GM23338 (cell line): Measurements from ENCODE around the gene TTC28. TPM values are rescaled to one million over a fixed set of nuclear protein-coding genes. Genes with fewer than 3 reads are reported as not detected.

Source experiments
- ATAC-seq: fragments of 200-7000 bp; cut with Tn5 transposase; 3 replicates; pipeline ENCODE4 v1.9.1; 2020
- DNase-seq: peaks from one replicate; pipeline ENCODE4 v3.0.0-alpha.2; 2015; ENCODE audit warnings: low spot score
- H2AFZ ChIP-seq: fragments of 200-600 bp; sonication (generic); 2 replicates; pipeline ENCODE4 v1.8.0; 2016; ENCODE audit warnings: antibody characterized with exemption, mild to moderate bottlenecking, moderate library complexity
- H3F3A ChIP-seq: fragments of 200-600 bp; sonication (generic); replicated peaks from 2 replicates; pipeline ENCODE4 v1.8.0; 2017; ENCODE audit warnings: antibody characterized with exemption, mixed run types, low read depth
- H3K27ac ChIP-seq: fragments of 200-600 bp; sonication (generic); 2 replicates; pipeline ENCODE4 v1.6.1; 2016; ENCODE audit warnings: low read depth
- H3K27me3 ChIP-seq: fragments of 200-600 bp; sonication (generic); 2 replicates; pipeline ENCODE4 v1.8.0; 2016; ENCODE audit warnings: mild to moderate bottlenecking, mixed run types, moderate library complexity; ENCODE audit not compliant: insufficient read depth
- H3K36me3 ChIP-seq: fragments of 200-600 bp; sonication (generic); 2 replicates; pipeline ENCODE4 v1.8.0; 2016; ENCODE audit warnings: mild to moderate bottlenecking; ENCODE audit not compliant: insufficient read depth
- H3K4me1 ChIP-seq: fragments of 200-600 bp; sonication (generic); 2 replicates; pipeline ENCODE4 v1.8.0; 2016; ENCODE audit warnings: mild to moderate bottlenecking, moderate library complexity; ENCODE audit not compliant: insufficient read depth
- H3K4me2 ChIP-seq: fragments of 200-600 bp; sonication (generic); 2 replicates; pipeline ENCODE4 v1.7.1; 2017; ENCODE audit warnings: mixed run types
- H3K4me3 ChIP-seq: fragments of 200-600 bp; sonication (generic); 2 replicates; pipeline ENCODE4 v1.6.1; 2016; ENCODE audit warnings: mixed run types
- H3K79me2 ChIP-seq: fragments of 200-600 bp; sonication (generic); replicated peaks from 2 replicates; pipeline ENCODE4 v1.8.0; 2017; ENCODE audit warnings: mild to moderate bottlenecking; ENCODE audit not compliant: insufficient read depth
- H3K9me2 ChIP-seq: fragments of 200-600 bp; sonication (generic); 2 replicates; pipeline ENCODE4 v1.8.0; 2017; ENCODE audit not compliant: insufficient read depth
- H4K20me1 ChIP-seq: fragments of 200-600 bp; sonication (generic); replicated peaks from 2 replicates; pipeline ENCODE4 v1.8.0; 2017; ENCODE audit warnings: mild to moderate bottlenecking; ENCODE audit not compliant: insufficient read depth
- H3K27ac Mint-ChIP-seq: 2 replicates; pipeline ENCODE4 v1.8.0; 2020; ENCODE audit warnings: inconsistent platforms, mild to moderate bottlenecking, moderate library complexity, mixed read lengths
- H3K27me3 Mint-ChIP-seq: 3 replicates; pipeline ENCODE4 v1.8.0; 2022; ENCODE audit warnings: low read depth, mild to moderate bottlenecking, moderate library complexity, mixed read lengths, inconsistent platforms; ENCODE audit not compliant: insufficient read depth, poor library complexity
- H3K36me3 Mint-ChIP-seq: 3 replicates; pipeline ENCODE4 v1.8.0; 2021; ENCODE audit warnings: low read depth, mild to moderate bottlenecking, inconsistent platforms, moderate library complexity, mixed read lengths
- H3K4me1 Mint-ChIP-seq: 3 replicates; pipeline ENCODE4 v1.8.0; 2020; ENCODE audit warnings: mild to moderate bottlenecking, inconsistent platforms, mixed read lengths
- H3K4me3 Mint-ChIP-seq: 3 replicates; pipeline ENCODE4 v1.8.0; 2021; ENCODE audit warnings: moderate library complexity, mild to moderate bottlenecking, inconsistent platforms, mixed read lengths
- H3K9me3 Mint-ChIP-seq: 3 replicates; pipeline ENCODE4 v1.8.0; 2020; ENCODE audit warnings: moderate library complexity, mild to moderate bottlenecking, inconsistent platforms, mixed read lengths
- CTCF ChIP-seq, 2 experiments: fragments of 200-600 bp in 1 of 2; sonication (generic) in 1 of 2; conservative IDR thresholded peaks; 2 replicates each; pipeline versions ENCODE4 v1.5.1 to v1.6.1; 2016 to 2017; ENCODE audit warnings: antibody characterized with exemption in 2 of 2, low read depth in 2 of 2, mild to moderate bottlenecking in 2 of 2, moderate library complexity in 1 of 2
- EZH2 ChIP-seq: fragments of 200-600 bp; sonication (generic); IDR thresholded peaks from one replicate; pipeline ENCODE4 v1.8.0; 2017; ENCODE audit warnings: antibody characterized with exemption, mild to moderate bottlenecking, low read depth; ENCODE audit not compliant: unreplicated experiment
- EZH2phosphoT487 ChIP-seq: fragments of 200-600 bp; sonication (generic); IDR thresholded peaks from one replicate; pipeline ENCODE4 v1.8.1; 2018; ENCODE audit warnings: antibody characterized with exemption; ENCODE audit not compliant: unreplicated experiment
- NANOG ChIP-seq: IDR thresholded peaks from 2 replicates; pipeline ENCODE4 v1.6.1; 2016; ENCODE audit warnings: antibody characterized with exemption, borderline replicate concordance
- ZNF462 ChIP-seq: fragments of 250-450 bp; sonication (Bioruptor Pico); IDR thresholded peaks from 2 replicates; pipeline ENCODE4 v1.5.0; 2020; ENCODE audit warnings: mild to moderate bottlenecking, moderate library complexity
- polyA plus RNA-seq: library from polyadenylated mRNA; unstranded; fragments of >200 nt; fragmentation: Nextera tagmentation; extraction: Ambion mirVana; gene quantifications from 2 replicates; pipeline ENCODE4 v1.2.1, GENCODE V29; 2016
- total RNA-seq: library from RNA; depleted of rRNA; stranded (reverse); fragments of >200 nt; shearing (Covaris generic); gene quantifications from 2 replicates; pipeline ENCODE4 v1.2.3, GENCODE V29; 2014

TTC28 gene
- total and polyA plus RNA-seq, 2 experiments from 2014 or later: 4.5 to 16.1 TPM

- ATAC-seq (no peak), DNase-seq (no peak)
- Histone ChIP-seq H3F3A (no peaks in the 10 kb centered on the region), H3K4me3 (no peak overlapping the region), H3K27ac (no peak overlapping the region), H3K9me2 (no peaks in the 10 kb centered on the region), H3K79me2 (no peaks in the 10 kb centered on the region), H3K36me3 (no peaks in the 10 kb centered on the region), H3K27me3 (no peaks in the 10 kb centered on the region), H4K20me1 (no peaks in the 10 kb centered on the region), H3K4me1 (no peaks in the 10 kb centered on the region), H3K4me2 (no peak overlapping the region), H2AFZ (no peak overlapping the region)
- Mint-ChIP-seq H3K4me1 (no peaks in the 10 kb centered on the region), H3K4me3 (no peak overlapping the region), H3K27me3 (no peaks in the 10 kb centered on the region), H3K9me3 (no peaks in the 10 kb centered on the region), H3K36me3 (no peaks in the 10 kb centered on the region), H3K27ac (no peak overlapping the region)
- no peak for TF ChIP-seq NANOG
- no peak for TF ChIP-seq EZH2
- no peak for TF ChIP-seq CTCF (conservative IDR thresholded peaks at IDR 0.05; ENCODE audit: low read depth in 2 of 2)
- TF ChIP-seq ZNF462 (CRISPR knock-in tag): no peak
- no peak for TF ChIP-seq EZH2phosphoT487
Measured at GRCh38 chr22:28072066-28072465, 607.6 kb downstream of the TTC28 start.
